Calu3 (cell line): Measurements from ENCODE around the gene HSPA12B. TPM values are rescaled to one million over a fixed set of nuclear protein-coding genes. Genes with fewer than 3 reads are reported as not detected.

ENCODE experiments used
- BruUV-seq: library from RNA; stranded (reverse); fragments of 400-500 nt; replicated peaks from 2 replicates; lab custom pipeline; 2021; lab: Mats Ljungman, UMichigan
- CTCF ChIA-PET: fragments of 300-600 bp; sonication (Branson Sonifier 250); formaldehyde crosslinking; loops from one replicate; lab custom pipeline; 2022; ENCODE audit warnings: antibody characterized with exemption; lab: Charles Lee
- DNase-seq: peaks from one replicate; pipeline ENCODE4 v3.0.0; 2022
- H3K27ac Mint-ChIP-seq: one replicate; pipeline ENCODE4 v1.8.0; 2022; ENCODE audit warnings: mixed read lengths; ENCODE audit not compliant: unreplicated experiment
- H3K27me3 Mint-ChIP-seq: one replicate; pipeline ENCODE4 v1.8.0; 2022; ENCODE audit warnings: mixed read lengths; ENCODE audit not compliant: unreplicated experiment
- H3K36me3 Mint-ChIP-seq: one replicate; pipeline ENCODE4 v1.8.0; 2022; ENCODE audit warnings: mild to moderate bottlenecking, moderate library complexity, mixed read lengths; ENCODE audit not compliant: insufficient read depth, unreplicated experiment
- H3K4me1 Mint-ChIP-seq: one replicate; pipeline ENCODE4 v1.8.0; 2022; ENCODE audit warnings: mild to moderate bottlenecking, low read depth, mixed read lengths; ENCODE audit not compliant: unreplicated experiment
- H3K4me3 Mint-ChIP-seq: one replicate; pipeline ENCODE4 v1.8.0; 2022; ENCODE audit warnings: mild to moderate bottlenecking, low read depth, moderate library complexity, mixed read lengths; ENCODE audit not compliant: unreplicated experiment
- H3K9me3 Mint-ChIP-seq: one replicate; pipeline ENCODE4 v1.8.0; 2022; ENCODE audit warnings: low read depth, mixed read lengths; ENCODE audit not compliant: unreplicated experiment
- intact Hi-C: fragments of 100-400 bp; cut with micrococcal nuclease; formaldehyde crosslinking; loops from one replicate; pipeline ENCODE4 v1.10.0; 2022; ENCODE audit not compliant: unreplicated experiment
- total RNA-seq: library from RNA; stranded (reverse); gene quantifications from 2 replicates; pipeline ENCODE4 v1.2.3, GENCODE V29; 2022
- TF ChIP-seq, protein P1 (sequence below): fragments of 200-600 bp; IDR thresholded peaks from one replicate; pipeline ENCODE4 v1.8.0; 2022; ENCODE audit warnings: antibody characterized with exemption; ENCODE audit not compliant: unreplicated experiment

HSPA12B gene
- total RNA-seq, 1 experiment from 2014 or later, result not detected

DNA sequence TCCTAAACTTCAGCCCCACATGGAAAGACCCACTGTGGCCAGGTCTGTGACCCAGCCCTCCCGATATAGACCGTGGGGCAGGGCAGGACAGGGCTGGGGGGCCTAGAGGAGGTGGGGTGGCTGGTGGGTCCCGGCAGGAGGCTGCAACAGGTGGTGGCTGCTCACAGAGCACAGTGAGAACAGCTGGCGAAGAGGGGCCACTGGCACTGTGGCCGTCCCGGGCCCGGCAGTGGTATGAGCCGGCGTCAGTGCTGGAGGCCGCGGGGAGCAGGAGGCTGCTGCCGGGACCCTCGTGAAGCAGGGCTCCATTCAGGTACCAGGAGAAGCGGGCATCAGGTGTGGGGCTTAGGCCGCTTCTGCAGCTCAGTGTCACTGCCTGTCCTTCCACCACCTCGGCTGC lies 33.4 kb upstream of the HSPA12B start:
- Mint-ChIP-seq H3K4me1 (no peaks in the 10 kb centered on the region), H3K36me3 (no peaks in the 10 kb centered on the region), H3K27ac (no peak overlapping the region), H3K9me3 (no peaks in the 10 kb centered on the region), H3K27me3 (peaks cover 25% of the 10 kb centered on the region), H3K4me3 (no peak overlapping the region)
- intact Hi-C loops, result no loop called here
- BruUV-seq, result no TSS peak
- TF ChIP-seq, protein P1, sequence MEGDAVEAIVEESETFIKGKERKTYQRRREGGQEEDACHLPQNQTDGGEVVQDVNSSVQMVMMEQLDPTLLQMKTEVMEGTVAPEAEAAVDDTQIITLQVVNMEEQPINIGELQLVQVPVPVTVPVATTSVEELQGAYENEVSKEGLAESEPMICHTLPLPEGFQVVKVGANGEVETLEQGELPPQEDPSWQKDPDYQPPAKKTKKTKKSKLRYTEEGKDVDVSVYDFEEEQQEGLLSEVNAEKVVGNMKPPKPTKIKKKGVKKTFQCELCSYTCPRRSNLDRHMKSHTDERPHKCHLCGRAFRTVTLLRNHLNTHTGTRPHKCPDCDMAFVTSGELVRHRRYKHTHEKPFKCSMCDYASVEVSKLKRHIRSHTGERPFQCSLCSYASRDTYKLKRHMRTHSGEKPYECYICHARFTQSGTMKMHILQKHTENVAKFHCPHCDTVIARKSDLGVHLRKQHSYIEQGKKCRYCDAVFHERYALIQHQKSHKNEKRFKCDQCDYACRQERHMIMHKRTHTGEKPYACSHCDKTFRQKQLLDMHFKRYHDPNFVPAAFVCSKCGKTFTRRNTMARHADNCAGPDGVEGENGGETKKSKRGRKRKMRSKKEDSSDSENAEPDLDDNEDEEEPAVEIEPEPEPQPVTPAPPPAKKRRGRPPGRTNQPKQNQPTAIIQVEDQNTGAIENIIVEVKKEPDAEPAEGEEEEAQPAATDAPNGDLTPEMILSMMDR, result no peak
- no peak for DNase-seq
- CTCF ChIA-PET, result interaction anchor here (1.6 kb wide), 1 partner anchor 12 kb away, joined by 4 read pairs; no protein-coding TSS in a partner anchor

GRCh38 chr20:3701061-3701998 lies 31.2 kb upstream of the HSPA12B start:
- Mint-ChIP-seq H3K27ac (no peak overlapping the region), H3K9me3 (no peaks in the 10 kb centered on the region), H3K4me3 (no peak overlapping the region), H3K4me1 (no peaks in the 10 kb centered on the region), H3K27me3 (peaks cover 33% of the 10 kb centered on the region), H3K36me3 (no peaks in the 10 kb centered on the region)
- no TSS peak for BruUV-seq
- DNase-seq, result no peak
- CTCF ChIA-PET, result no interaction called here
- intact Hi-C loops, result no loop called here
- TF ChIP-seq, protein P1, result no peak

DNA sequence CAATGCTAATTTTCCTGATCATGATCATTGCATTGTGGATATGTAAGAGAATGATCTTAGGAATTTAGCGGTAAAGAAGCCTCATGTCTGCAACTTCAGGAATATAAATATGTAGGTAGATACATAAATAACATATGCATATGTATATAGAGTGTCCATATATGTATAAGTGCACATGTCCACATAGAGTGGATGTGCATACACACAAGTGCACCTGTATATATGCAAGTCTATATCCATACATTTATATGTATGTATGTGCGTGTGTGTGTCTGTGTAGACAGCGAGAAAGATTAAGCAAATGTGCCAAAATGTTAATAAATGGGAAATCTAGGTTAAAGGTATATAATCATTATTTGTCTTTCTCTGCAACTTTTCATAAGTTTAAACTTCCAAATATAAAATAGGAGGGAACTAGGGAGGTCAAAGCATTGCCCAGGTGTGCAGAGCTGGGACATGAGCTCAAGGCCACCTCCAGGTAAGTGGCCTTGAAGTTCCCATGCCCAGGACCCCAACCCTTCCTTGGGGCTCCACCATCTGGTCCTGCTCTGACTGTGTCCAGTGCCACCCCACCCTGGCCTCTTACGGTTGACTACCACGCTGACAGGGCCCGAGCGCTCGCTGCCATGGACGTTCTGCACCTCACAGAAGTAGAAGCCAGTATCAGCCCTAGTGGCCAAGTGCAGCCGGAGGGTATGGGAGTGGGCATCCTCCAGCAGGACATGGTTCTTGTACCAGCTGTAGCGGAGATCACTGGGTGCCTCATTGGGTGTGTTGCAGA lies 29.7 kb upstream of the HSPA12B start:
- Mint-ChIP-seq H3K27ac (no peak overlapping the region), H3K9me3 (no peaks in the 10 kb centered on the region), H3K36me3 (peaks cover 3% of the 10 kb centered on the region), H3K4me3 (no peak overlapping the region), H3K27me3 (peaks cover 41% of the 10 kb centered on the region), H3K4me1 (no peaks in the 10 kb centered on the region)
- intact Hi-C loops, result no loop called here
- CTCF ChIA-PET, result no interaction called here
- no peak for DNase-seq
- no TSS peak for BruUV-seq
- TF ChIP-seq, protein P1, result no peak

DNA sequence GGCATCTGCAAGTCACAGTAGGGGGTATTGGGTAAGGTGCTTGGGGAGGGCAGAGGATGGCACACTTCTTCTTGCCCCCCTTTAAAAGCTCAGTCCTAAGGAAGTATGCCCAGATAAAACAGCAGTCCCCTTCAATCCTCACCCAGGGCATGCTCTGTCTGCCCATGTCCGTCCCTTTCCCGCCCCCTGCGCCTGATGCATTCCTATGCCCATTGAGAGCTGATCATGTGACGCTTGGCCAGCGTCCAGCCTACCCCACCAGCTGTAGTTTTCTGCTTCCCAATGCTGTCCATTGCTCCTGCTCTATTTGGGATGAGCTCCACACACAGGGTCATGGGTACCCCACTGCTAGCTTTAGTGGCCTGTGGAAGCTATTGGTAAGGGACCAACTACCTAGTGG lies 28.4 kb upstream of the HSPA12B start:
- Mint-ChIP-seq H3K4me3 (no peak overlapping the region), H3K36me3 (peaks cover 3% of the 10 kb centered on the region), H3K27me3 (peaks cover 37% of the 10 kb centered on the region), H3K9me3 (no peaks in the 10 kb centered on the region), H3K27ac (no peak overlapping the region), H3K4me1 (no peaks in the 10 kb centered on the region)
- intact Hi-C loops, result no loop called here
- BruUV-seq, result no TSS peak
- CTCF ChIA-PET, result no interaction called here
- TF ChIP-seq, protein P1, result no peak
- no peak for DNase-seq
